NCI-H82 treated with DMSO at 0.1 percent for 48 hours (cell line): Measurements from ENCODE around the gene EFS.

Experiments used
- DNase-seq: peaks from one replicate; lab custom pipeline; 2025; ENCODE audit not compliant: unreplicated experiment; lab: John Stamatoyannopoulos, UW

The EFS gene

DNA sequence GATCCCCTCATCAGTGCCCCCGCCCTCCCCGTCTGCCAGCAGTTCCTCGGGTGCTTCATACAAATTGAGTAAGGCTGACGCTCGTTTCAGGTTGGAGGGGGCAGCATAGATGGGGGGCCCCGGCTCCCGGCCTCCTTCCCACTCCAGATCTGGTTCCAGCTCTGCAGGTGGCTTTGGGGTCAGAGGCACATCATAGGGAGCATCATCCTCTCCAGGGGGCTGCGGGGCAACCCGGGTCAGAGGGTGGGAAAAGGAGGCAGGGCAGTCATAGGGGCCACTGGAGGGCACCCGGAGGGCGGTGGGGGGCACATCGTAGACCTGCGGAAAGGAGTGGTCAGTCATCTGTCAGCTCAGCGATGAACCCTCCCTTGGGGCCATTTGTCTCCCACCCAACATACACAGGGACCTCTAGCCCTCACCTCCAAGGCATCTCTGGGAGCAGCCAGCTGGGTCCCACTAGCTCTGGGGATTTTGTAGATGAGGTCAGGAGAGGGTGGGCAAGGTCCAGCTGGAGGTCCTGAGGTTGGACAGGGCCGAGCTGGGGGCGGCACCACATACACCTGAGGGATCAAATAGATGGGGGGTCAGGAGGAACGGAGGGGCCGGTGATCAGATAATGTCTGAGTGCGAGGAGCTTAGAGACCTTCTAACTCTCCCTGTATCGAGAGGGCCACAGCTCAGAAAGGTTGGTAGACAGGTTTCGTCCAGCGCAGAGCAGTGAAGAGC, 5.1 kb downstream of the EFS start:
- DNase-seq, result no peak

DNA sequence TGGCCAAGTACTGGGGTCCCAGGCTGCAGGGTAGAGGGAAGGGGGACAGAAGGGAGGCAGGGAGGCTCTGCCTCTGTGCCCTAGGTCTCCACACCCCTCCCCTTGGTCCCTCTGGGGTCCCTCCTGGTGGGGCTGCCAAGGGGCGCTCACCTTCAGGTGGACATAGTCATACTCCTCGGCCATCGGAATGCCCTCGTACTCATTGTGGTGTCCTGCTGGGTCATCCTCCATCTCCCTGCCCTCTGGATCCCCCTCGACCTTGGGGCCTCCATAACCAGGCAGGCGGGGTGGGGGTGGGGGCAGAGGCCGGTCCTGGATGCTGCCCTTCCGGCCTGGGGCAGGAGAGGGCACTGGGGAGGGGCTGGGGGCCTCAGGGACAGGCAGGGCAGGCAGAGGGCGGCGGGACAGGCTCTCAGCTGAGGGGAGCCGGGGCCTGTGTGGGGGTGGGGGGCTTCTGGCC, 5.8 kb downstream of the EFS start:
- no peak for DNase-seq

- no peak for DNase-seq
Measured at GRCh38 chr14:23358553-23359166, 6.3 kb downstream of the EFS start.

GRCh38 chr14:23358042-23358441, 6.9 kb downstream of the EFS start:
- no peak for DNase-seq

DNA sequence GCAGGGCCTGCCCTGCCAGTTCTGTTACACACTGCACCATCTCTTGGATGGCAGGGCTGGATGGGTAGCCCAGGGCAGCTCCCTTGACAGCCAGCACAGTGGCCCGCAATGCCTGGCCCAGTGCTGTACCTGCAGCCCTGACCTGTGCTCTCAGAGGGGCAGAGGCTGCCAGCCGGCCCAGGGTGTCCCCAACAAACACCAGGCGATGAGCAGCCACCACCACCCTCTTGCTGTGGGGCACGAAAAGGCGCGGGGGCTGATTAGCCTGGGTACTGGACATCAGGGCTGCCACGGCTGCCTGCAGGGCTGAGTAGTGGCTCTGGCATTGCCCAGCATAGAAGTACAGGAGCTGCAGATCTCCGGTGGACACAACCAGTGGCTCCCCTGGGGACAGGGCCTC, 7.7 kb downstream of the EFS start:
- no peak for DNase-seq

GRCh38 chr14:23356662-23357061, 8.3 kb downstream of the EFS start:
- no peak for DNase-seq

DNA sequence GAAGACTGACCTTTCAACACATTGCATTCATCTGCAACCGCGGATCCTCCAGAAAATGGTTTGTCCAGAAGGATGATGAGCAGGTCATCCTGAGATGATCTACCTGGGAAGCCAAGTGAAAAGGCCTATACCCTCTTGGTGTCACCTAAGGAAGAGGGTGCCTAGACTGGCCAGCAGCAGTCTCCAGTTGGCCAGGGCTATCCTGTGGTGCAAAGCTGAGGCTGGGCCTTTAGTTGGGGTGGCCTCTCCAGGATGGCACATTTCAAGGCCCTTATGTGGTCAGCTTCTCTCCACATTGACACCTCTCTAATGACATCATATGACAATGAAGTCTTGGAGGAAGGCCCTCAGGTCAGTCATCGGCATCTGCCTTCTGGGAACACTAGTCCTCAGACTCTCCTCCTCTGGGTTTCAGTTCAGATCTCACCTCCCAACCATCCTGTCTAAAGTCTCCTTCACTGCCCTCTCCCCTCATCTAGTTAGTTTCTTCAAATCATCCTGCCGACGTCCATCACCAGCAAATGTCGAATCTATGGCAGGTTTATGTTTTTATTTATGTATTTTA, 9.0 kb downstream of the EFS start:
- no peak for DNase-seq

GRCh38 chr14:23354990-23355389, 10.0 kb downstream of the EFS start:
- no peak for DNase-seq

DNA sequence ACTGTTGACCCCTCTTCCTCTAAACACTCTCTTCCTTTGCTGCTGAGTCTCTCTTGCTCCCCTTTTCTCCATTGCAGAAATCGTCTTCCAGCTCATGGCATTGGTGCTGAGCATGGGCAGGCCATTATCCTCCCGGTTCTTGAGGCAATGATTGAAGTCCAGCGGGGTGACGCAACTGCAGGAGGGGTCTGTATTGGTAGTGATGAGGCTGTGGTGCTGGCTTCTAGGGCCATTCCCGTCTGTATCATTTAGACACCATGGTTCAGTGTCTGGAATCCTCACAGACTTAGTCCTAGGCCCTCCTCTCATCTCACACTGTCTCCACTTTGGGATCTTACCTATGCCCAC, 11.6 kb downstream of the EFS start:
- no peak for DNase-seq

DNA sequence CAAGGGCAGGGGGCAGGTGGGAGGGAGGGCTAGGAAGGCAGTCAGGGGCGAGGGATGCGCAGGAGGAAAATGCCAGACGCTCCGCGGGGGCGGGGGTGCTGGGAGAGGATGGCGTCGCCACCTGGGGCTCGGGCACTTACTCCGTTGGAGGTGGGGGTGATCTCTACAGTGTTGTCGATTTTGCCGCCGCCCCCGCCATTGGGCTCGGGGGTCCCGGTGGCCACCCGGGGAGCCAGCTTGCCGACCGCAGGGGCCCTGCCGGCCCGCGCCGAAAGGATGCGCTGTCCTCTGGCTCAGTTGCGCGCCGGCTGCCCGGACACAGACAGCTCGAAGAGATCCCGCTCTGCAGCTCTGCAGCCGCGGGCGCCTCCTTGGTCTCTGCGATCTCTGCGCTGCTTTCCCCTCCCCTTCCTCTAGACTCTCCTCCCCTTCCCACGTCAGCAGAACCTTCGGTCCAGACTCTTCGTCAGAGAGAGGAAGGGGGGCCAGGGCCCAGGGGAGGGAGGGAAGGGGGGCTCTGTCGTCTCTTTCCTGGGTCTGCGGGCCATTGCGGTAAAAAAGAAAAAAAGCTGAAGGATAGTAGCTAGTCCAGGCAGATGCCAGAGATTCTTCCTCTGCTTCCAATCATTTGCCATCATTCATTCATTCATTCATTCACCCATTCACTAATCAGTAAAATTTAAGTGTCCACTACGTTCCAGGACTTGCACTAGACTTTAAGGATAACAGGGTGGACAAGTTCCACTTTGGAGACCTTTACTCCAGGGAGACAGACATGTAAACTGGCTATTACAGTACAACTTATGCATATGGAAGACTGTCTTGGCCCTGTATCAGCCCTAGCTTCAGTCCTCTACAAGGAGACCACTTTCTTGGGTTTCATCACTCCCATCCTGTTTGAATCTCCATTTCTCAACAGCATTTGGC, 12.2 kb downstream of the EFS start, which contains the start of gene SLC22A17:
Gene SLC22A17, minus strand, starts transcription at position 382 of the 927 bp plus-strand sequence.
- peak; percentile 99 for DNase-seq

DNA sequence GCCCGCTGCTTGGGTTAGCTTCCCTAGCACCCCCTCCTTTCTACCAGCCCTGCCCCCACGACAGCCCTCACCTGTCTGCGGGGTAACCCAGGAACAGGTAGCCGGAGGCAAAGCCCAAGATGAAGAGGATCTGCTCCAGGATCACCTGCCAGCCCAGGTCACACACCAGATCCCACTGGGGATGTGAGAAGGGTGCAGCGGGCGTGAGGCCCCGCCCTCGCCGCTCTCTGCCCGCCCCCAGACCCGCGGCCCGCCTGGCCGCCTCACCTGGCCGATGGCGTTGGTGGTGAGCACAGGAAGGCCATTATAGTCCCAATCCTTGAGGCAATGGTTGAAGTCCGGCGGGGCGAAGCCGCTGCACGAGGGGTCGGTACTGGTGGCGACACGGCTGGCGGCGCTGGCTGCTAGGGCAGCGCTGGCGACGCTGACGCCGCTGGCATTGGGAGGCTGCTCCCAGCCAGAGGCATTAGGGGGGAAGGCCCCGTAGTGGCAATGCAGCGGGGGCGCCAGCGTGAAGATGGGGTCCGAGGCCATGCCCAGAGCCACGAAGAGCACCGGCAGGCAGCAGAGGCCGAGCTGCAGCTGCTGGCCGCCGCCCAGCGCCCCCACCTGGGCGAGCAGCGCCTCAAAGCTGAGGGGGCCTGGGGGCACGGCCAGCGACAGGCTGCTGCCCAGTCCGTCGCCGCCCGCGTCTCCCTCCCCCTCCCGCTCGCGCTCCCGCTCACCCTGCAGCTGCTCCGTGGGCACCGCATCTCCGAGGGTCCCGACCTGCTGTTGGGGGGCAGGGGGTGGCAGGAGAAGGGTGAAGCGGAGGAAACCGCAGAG, 13.1 kb downstream of the EFS start:
- DNase-seq, result no peak

- DNase-seq, result no peak
Measured at GRCh38 chr14:23349156-23349845, 15.7 kb downstream of the EFS start.

GRCh38 chr14:23348297-23348655, 16.7 kb downstream of the EFS start:
- DNase-seq, result no peak

DNA sequence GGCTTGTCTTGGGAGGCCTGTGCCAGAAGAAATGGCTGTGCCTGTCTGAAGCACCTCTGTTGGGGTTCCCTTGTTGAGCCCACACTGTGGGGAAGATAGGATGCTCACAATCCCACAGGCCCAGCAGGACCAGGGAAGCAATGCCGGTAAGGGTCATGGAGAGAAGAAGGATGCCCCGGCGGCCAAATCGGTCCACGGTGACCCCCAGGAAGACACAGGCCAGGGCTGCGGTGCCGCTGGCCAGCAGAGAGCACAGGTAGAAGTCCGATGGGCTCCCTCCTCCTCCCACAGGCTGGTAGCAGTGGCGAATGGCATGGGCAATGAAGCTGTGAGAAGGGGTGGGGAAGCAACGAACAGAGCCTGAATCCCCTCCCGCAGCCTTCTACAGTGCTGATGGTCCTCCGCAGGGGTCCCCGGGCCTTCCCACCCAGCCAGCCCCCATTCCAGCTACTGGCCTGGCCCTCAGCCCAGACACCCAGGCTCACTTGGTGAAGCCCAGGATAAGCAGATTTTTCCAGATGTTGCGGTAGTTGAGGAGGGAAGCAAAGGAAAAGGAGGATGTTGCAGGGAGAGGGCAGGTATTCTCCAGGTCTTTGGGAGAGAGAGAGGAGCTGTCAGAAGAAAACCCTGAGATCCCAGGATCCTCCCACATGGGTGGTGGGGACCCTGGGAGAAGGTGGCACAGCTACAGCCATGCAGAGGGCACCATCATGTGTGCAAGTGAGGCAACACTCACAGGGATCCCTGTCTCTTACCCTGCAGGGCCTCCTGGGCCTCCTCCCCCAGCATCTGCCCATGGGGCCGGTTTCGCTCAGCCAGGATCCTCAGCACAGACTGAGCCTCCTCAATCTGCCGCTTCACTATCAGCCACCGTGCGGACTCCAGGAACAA, 17.3 kb downstream of the EFS start:
- no peak for DNase-seq

GRCh38 chr14:23346693-23347405, 18.1 kb downstream of the EFS start:
- DNase-seq, result no peak

DNA sequence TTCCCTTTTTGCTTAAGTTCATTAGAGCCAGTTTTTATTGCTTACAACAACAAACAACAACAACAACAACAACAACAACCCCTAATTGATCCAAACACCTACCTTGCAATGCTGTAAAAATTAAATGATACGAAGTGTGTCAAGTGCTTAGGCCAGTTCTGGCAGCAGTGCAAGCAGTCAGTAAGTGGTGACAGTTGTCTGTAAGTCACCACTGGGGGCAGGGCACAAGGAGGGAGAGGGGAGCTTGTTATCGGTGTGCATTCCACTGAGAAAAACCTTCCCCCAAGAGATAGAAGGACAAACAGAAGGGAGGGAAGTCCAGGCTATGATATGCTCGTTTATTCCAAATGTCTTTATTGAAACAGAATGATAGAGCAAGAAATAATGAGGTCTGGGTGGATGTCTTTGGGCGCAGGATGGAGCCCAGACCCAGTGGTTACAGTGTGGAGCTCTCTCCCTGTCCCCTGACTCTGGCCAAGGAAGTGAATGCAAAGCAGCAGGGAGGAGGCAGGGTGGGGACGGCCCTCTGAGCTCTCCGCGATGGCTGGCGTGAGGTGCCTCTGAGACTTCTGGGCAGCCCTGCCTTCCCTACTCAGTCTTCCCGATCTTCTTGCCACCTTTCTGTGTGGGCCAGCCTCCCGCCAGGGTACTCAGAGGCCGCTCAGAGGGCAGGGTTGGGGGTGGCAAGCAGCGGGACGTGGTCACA, 18.8 kb downstream of the EFS start:
- DNase-seq, result no peak

- no peak for DNase-seq
Measured at GRCh38 chr14:23344481-23344880, 20.5 kb downstream of the EFS start.
